GM21515 (cell line): ENCODE data around the gene FBXO44.
"Not testable (repeated sequence)": the region's sequence is repeated elsewhere in the genome, so short reads cannot be mapped to it uniquely, and the experiment has no call there.

Source experiments
- ATAC-seq: cut with Tn5 transposase; IDR thresholded peaks from one replicate; pipeline ENCODE4 v1.9.1; 2021; ENCODE audit not compliant: unreplicated experiment

Gene FBXO44

DNA sequence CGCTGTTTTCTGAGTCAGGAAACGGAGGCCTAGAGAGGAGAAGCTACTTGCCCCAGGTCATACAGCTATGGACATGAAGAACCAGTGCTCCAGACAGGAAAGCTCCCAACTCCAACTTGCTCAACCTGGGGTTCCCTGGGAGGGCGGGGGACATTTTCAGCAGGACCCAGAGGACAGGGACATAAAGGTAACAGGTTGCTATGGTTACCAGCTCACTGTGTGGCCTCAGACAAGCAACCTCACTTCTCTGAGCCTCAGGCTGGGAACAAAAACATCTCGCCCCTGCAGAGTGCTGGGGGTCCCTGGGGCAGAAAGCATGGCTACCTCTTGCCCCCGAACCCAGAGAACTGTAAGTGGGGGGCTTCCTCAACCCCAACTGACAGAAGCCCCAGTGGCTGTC, 16.6 kb upstream of the FBXO44 start:
- ATAC-seq, result no peak

DNA sequence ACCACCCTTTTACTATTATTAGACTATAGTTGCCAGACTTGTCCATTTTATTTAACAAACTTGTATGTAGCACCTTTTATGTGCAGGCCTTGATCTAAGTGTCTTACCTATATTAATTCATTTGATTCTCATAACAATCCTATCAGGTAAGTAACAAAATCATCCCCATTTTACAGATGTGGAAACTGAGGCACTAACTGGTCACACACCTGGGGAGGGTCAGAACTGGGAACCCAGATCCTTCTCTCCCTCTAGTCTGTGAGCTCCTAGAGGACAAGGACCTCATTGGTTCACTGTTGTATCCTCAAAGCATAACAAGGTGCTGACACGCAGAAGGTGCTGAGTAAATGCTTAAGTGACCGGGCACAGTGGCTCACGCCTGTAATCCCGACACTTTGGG, 15.3 kb upstream of the FBXO44 start:
- no peak for ATAC-seq

DNA sequence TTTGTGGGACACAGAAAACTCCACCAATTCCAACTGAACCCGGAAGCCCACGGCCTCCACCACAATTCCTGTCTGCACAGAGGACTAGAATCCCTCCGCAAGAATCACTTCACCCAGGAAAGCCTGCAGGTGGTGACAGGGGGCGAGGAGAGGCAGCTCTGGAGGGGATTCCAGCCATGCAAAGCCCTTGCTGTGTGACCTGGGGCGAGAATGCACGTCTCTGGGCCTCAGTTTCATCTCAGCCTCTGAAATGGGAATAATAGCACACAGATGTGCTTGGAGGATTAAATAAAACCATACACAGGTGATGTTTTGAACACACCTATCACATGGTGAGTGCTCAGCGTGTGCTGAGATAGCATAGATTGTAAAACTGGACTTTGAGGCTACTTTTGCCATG, 14.6 kb upstream of the FBXO44 start:
- no peak for ATAC-seq

DNA sequence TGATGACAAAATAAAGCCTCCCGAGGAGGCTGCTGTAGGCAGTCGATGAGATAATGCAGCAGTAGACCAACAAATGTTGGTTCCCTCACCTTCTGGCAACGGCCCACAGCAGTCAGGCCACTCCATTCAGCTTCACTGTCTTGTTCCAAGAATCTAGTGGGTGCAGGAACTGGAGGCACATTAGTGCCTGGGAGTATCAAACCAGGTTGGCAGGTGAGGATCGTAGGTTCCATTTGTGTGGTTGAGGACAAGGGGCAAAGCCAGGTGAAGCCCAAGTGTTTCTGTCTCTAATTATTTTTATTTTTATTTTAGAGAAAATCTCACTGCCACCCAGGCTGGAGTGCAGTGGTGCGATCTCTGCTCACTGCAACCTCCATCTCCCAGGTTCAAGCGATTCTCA, 13.7 kb upstream of the FBXO44 start:
- ATAC-seq, result no peak

DNA sequence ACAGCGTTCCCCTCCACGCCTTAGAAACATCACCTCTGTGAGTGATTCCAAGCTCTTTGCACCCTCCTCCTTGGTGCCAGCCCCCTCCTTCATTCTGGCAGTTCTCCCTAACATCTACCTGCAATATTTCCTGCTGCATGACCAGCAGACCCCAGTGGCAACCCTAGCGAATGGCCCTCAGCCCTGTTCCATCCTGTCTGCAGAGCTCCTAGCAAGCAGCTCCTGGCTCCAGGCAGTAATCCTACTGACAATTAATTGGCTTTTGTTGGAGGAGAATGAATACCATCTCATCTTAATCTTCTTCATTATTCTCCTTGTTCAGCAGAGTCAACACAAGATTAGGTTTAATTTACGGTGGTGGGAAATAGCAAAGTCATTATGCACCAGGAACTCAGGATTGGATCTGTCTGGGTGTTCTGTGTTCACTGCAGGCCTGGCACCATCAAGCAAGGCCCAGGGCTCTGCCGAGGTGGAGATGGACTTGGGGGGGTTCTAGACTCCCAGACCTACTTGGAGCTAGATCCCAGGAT, 12.8 kb upstream of the FBXO44 start:
- ATAC-seq, result no peak

DNA sequence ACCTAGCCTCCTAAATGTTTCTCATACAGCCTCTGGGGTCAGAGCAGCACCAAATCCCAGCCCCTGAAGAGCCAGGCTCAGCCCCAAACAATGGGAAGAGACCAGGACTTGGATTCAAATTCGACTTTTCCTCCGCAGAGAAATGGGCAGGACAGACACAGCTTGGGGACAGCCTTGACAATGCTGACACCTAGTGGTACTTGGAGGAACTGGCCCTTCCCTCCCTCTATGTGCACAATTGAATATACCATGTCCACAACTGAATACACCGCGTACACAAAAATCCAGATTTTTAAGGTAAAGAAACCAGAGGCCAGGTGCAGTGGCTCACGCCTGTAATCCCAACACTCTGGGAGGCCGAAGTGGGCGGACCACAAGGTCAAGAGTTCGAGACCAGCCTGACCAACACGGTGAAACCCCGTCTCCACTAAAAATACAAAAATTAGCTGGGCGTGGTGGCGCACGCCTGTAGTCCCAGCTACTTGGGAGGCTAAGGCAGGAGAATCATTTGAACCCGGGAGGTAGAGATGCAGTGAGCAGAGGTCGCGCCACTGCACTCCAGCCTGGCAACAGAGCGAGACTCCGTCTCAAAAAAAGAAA, 12.2 kb upstream of the FBXO44 start:
- not testable (repeated sequence) for ATAC-seq

DNA sequence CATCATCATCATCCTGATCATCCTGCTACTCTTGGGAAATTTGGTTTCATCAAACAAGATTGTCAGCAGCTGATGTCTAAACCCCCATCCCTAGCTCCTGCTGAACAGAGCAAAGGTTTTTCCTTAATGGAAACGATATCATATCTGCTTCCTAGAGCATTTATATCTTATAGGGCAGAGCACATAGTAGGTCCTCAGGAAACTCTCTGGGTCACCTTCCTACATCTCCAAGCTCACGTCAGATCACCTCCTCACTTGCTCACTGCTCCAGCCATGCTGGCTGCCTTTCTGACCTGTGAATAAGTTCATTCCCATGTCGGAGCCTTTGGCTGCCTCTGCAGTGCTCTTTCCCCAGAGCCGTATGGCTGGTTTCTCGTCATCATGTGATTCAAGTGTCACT, 10.9 kb upstream of the FBXO44 start:
- no peak for ATAC-seq

DNA sequence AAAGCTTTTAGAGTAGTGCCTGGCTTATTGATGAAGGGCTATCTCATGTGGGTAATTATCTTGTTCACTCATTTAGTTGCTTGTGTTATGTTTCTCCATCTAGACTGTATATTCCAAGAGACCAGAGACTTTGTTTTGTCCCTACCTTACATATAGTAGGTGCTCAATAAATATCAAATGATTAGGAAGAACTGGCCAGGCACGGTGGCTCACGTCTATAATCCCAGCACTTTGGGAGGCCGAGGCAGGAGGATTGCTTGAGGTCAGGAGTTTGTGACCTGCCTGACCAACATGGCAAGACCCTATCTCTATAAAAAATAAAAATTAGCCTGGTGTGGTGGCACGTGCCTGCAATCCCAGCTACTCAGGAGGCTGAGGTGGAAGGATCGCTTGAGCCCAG, 9.4 kb upstream of the FBXO44 start:
- no peak for ATAC-seq

DNA sequence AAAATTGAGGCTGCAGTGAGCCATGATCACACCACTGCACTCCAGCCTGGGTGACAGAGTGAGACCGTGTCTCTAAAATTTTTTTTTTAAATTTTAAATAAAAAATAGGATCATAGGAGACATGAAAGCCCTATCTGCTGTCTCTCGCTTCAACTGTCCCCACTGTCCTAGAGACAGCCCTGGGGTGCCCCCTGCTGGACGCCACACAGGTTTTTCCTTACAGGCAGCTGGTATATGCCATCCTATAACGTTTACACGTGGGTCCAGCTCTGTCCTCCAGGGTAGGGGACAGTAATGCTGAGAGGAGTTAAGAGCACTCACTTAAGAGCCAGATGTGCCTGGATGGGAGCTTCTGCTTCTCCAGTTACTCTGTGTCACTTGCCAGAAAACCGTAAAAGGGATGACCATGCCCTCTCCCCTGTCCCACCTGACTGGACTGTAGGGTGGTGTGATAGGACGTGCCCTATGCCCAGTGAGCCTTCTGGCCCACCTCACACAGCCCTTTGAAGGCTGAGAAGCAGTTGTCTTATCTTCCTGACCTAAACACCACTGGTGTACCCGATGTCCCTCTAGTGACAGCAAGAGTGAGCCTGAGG, 8.9 kb upstream of the FBXO44 start:
- no peak for ATAC-seq

DNA sequence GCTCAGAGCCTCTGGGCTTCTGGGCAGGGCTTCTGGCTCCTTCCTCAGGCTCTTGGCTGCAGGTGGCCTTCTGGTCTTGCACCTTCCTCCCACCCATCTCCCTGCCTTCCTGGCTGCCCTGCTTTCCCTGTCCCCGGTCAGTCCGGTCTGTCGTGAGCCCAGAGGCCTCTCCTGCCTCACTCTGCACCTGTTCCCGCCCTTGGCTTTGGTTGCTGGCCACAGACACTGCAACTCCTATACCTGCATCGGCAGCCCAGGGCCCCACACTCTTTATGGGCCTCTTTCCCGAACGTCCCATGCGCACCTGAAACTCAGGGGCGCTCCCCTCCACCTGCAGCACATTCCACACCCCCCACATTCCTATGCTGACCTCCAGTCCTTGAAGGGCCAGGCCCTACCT, 8.4 kb upstream of the FBXO44 start:
- ATAC-seq, result no peak

DNA sequence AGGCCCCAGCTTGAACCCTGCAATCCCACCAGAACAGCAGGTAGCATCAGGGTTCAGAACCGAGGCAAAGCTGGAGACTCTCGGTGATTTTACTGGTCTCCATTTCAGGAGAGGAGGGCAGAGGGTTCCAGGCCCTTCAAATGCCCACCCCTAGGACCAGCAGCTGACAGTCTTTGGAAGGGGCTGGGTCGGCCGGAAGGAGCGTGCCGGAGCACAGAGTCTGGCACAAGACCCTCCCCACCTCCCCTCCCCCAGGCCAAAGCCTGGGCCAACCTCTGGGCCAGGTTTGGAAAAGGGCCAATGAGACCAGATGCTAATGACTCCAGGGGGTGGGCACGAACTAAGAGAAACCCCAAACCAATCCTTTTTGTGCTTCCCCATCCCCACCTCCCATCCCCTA, 7.3 kb upstream of the FBXO44 start:
- no peak for ATAC-seq

DNA sequence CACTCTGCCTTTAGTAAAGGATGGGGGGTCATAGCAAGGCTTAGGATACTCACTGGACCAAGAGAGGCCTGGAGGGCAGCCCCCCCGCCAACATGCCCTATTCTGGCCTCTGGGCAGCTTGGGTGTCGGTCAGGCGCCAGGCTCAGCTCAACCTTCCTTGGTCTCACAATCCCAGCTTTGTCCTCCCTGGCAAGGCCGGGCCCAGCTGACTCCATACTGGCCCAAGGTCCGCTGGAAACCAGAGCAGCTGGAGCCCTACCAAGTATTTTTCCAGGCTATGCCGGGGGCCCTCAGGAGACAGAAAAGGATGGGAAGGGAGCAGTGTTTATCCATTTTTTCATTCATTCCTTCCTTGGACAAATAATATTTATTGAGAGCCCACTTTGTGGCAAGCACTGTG, 6.6 kb upstream of the FBXO44 start:
- no peak for ATAC-seq

DNA sequence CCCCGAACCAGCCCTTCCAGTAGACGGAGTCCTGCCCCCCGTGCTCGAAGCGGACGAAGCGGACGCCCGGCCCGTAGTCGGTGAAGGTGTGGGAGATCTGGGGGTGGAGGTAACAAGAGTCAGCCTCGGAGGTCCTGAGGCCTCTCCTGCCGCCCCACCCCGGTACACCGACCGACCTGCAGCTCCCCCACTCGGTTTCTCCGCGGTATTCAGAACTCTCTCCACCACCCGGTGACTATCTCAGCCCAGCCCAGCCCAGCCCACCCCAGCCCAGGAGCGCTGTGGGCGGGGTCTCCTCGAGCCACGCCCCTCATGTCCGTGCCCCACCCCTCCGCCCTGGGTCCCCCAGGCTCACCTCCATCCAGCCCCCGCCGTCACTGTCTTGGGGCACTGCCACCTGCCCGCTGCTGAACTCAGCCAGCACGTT, 5.9 kb upstream of the FBXO44 start:
- ATAC-seq, result no peak

DNA sequence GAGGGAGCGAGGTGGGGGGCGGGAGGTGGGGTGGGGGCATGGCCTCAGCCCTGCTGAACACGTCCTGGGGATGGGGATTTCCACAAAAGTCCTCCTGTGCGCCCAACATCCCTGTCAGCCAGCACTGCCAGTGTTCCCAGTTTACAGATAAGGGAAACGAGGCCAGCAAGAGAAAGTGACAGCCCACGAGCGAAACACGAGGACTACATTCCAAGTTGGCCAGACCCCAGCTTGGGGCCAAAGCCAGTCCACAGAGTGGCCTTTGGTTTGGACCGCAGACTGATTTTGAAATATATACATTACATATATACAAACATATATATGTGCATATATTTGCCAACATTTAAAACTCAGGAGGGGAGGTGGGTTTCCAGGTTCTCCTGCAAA, 5.4 kb upstream of the FBXO44 start:
- no peak for ATAC-seq

DNA sequence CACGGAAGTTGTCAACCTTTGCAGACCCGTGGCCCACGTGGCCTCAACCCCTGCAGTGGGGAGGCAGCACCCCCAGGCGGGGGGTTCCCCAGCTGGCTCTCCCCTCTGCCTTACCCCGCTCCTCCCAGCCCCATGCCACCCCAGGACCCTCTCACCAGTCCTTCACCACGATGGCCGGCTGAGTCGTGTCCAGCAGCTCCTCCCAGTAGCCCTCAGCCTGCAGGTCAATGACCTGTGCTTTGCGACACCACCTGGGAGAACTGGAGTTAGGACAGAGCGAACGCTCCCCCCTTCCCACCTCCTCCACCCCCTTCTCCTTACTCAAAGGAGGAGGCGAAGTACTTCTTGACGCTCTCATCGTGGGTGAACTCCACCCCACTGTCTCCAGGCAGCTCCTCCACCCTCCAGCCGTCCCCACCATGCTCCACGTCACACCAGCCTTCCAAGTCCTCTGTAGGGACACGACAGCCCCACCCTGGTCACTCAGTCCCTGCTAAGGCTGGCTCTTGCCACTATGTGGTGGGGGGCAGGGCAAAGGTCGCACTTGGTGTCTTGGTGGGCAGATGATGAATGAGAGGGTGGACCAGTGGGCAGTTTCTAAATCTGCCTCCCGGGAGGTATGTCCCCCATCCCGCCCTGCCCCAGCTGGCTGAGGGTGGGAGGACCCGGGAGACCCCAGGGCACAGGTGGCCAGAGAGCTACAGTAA, 4.9 kb upstream of the FBXO44 start:
- no peak for ATAC-seq

DNA sequence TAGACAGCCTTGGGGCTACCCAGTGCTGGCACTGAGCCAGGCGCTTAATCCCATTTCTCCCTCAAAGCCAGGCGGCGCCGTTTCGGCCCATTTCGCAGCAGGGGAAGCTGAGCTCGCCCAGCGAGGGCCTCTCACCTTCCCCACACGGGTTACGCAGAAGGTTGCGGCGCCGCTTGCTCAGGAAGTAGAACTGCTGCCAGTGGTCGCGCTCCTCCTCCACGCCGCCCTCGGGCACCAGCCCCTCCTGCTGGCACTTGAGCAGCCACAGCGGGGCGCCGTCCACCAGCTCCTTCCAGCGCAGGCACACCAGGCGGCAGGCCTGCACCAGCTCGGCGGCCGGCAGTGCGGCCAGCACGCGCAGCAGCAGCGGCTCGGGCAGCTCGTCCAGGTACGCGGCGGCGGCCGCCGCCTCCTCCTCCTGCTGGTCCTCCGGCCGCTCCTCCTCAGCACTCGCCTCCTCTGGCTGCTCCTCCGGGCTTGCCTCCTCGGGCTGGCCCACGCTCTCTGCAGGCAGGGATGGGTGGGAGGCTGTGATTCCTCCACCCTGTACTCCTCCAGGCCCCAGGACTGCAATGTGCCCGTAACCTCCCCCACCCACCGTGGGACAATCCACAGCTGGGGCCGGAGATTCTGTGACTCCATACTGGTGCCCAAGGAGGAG, 4.2 kb upstream of the FBXO44 start:
- ATAC-seq, result no peak

DNA sequence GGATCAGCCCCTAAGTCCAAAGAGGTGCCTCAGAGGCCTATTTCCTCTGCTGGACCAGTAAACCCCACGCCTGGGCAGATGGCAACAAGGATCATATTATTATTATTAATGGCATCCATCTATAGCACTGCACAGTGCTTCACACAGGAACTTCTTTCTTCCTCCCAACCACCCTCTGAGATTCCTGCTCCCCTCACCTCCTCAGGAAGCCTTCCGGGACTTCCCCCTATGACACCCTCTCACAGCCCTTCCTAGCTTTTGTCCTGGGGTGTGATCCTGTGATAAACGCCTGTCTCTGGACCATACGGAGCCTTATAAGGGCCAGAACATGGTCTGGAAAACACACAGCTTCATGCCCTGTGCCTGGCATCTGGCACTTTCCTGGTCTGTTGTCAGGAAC, 3.7 kb upstream of the FBXO44 start:
- ATAC-seq, result no peak

DNA sequence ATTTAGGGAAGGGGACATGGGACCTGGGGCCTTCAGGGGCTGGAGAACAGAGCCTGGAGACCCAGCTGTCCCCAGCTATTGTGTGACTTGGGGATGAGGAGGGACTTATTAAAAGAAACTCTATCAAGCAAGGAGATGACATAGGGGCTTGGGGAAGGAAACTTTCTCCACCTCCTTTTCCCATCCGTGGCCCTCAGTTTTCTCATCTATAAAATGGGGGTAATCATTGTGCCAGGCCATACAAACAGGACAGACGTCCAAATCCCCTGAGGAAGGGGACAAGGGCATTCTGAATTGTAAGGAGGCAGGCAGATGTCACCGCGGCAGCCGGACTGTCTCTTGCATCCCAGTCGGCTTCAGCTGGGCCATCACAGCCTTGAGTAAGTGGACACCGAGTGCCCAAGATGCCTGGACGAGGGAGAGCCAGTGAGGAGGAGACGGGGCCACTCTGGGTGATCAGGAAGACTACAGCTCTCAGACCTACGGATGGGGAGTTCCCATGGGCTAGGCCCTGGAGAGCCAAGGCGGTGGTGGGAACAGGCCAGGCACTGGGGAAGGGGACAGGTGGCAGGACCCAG, 2.4 kb upstream of the FBXO44 start:
- ATAC-seq, result no peak

DNA sequence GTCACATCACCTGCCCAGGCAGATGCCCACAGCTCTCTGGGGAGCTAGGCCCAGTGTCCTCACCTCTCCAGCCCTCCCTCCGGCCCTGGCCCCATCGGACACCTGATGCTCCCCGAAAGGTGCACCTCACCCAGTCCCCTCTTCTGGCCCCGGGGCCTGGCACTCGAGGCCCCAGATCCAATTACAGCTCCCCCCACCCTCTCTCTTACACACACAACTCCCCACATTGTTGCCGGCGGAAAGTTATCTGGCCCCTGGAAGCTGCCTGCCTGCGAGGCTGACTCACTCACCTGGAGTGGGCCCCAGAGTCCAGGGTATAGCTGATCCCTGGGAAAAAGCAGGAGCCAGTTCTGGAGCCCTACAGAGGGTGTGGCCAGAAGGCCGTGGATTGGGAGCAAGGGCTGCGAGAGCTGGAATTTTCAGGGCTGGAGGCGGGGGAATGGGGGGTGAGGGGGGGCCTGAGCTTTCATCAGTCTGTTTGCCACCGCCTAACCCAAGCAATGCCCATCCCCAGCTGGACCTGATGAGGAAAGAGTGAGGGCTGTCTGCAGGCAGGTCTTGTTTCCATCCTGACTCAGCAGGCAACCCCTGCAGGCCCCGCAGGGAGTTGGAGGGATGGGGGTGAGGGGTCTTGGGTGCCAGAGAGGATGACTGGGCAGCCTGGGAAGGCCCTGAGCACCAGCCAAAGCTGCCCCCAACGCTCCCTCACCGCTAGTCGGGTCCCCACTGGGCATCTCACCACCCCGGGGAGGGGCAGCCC, 1.4 kb upstream of the FBXO44 start:
- ATAC-seq, result no peak

DNA sequence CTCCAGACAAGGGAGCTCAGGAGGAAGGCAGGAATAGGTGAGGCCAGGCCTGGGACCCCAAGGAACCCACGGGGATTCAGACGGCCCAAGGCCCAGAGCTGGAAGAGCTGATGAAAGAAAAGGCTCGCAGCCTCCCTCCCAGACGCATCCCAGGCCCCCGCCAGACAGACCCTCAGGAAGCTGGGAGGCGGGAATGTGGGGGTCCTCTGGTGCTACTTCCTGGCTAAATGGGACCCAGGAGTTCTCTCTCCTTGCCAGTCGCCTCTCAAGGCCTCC, 878 bp upstream of the FBXO44 start:
- ATAC-seq, result no peak
